Measurements from ENCODE around the gene PEAK1.

PEAK1 gene

GRCh38 chr15:77347197-77347596 lies 72.7 kb downstream of the PEAK1 start:
- H3K27ac ChIP-seq (ENCODE audit: low read depth, low read length), result no peak overlapping the region
- no peaks in the 10 kb centered on the region for H3K27me3 ChIP-seq (ENCODE audit: insufficient read depth, low read length, poor library complexity)
- peaks cover under 1% of the 10 kb centered on the region for H3K79me1 ChIP-seq (ENCODE audit: low read length)
- no CpG with 5 or more reads among the region's 4 CpGs for WGBS (ENCODE audit: extremely low coverage, insufficient coverage, low lambda C conversion rate)
- no peak overlapping the region for H2BK120ac ChIP-seq (ENCODE audit: low read depth, low read length)
- H3K4ac ChIP-seq (ENCODE audit: low read depth, low read length), result no peak overlapping the region
- no peak overlapping the region for H2BK5ac ChIP-seq (ENCODE audit: low read length)
- H3K36me3 ChIP-seq (ENCODE audit: control insufficient read depth, insufficient read depth, low read length), result no peaks in the 10 kb centered on the region
- H3K4me1 ChIP-seq (ENCODE audit: control insufficient read depth, low read depth, low read length), result no peaks in the 10 kb centered on the region
- H3K18ac ChIP-seq (ENCODE audit: low read length), result no peak overlapping the region
- H3K9ac ChIP-seq (ENCODE audit: low read length), result no peak overlapping the region
- H4K8ac ChIP-seq (ENCODE audit: low read depth, low read length), result no peak overlapping the region
- no peaks in the 10 kb centered on the region for H3K79me2 ChIP-seq (ENCODE audit: control insufficient read depth, insufficient read depth, low read length)
- H3K56ac ChIP-seq (ENCODE audit: low read length), result no peak overlapping the region
- H3K4me3 ChIP-seq (ENCODE audit: low read length), result no peak overlapping the region
- DNase-seq, result no peak
- H3K23ac ChIP-seq (ENCODE audit: low read length), result no peak overlapping the region
- no peak overlapping the region for H4K5ac ChIP-seq (ENCODE audit: low read length)
- no peak overlapping the region for H2AK5ac ChIP-seq (ENCODE audit: low read length)
- no peak overlapping the region for H3K4me2 ChIP-seq (ENCODE audit: low read length)
- no peak overlapping the region for H2BK15ac ChIP-seq (replicated peaks; ENCODE audit: low read depth)

GRCh38 chr15:77346245-77347036 lies 73.5 kb downstream of the PEAK1 start:
- Histone ChIP-seq H3K79me2 (ENCODE audit: control insufficient read depth, insufficient read depth, low read length) (no peaks in the 10 kb centered on the region), H2BK15ac (replicated peaks; ENCODE audit: low read depth) (no peak overlapping the region), H3K23ac (ENCODE audit: low read length) (no peak overlapping the region), H3K56ac (ENCODE audit: low read length) (no peak overlapping the region), H4K8ac (ENCODE audit: low read depth, low read length) (no peak overlapping the region), H3K4me2 (ENCODE audit: low read length) (no peak overlapping the region), H2AK5ac (ENCODE audit: low read length) (no peak overlapping the region), H3K9ac (ENCODE audit: low read length) (no peak overlapping the region), H3K4ac (ENCODE audit: low read depth, low read length) (no peak overlapping the region), H2BK120ac (ENCODE audit: low read depth, low read length) (no peak overlapping the region), H3K79me1 (ENCODE audit: low read length) (no peaks in the 10 kb centered on the region), H3K4me3 (ENCODE audit: low read length) (no peak overlapping the region), H3K36me3 (ENCODE audit: control insufficient read depth, insufficient read depth, low read length) (no peaks in the 10 kb centered on the region), H3K27ac (ENCODE audit: low read depth, low read length) (no peak overlapping the region), H2BK5ac (ENCODE audit: low read length) (no peak overlapping the region), H3K4me1 (ENCODE audit: control insufficient read depth, low read depth, low read length) (no peaks in the 10 kb centered on the region), H3K27me3 (ENCODE audit: insufficient read depth, low read length, poor library complexity) (no peaks in the 10 kb centered on the region), H3K18ac (ENCODE audit: low read length) (no peak overlapping the region), H4K5ac (ENCODE audit: low read length) (no peak overlapping the region)
- no peak for DNase-seq
- no CpG with 5 or more reads among the region's 4 CpGs for WGBS (ENCODE audit: extremely low coverage, insufficient coverage, low lambda C conversion rate)

DNA sequence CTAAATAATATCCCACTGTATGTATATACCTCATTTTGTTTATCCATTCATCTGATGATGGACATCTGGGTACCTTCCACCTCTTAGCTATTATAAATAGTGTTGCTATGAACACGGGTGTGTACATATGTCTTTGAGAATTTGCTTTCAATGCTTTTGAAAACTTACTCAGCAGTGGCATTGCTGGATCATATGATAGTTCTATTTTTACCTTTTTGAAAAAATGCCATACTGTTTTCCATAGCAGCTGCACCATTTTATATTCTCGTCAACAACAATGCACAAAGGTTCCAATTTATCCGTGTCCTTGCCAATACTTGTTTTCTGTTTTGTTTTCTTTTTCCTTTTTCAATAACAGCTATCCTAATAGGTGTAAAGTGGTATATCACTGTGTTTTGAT lies 77.1 kb downstream of the PEAK1 start:
- no CpG with 5 or more reads among the region's 3 CpGs for WGBS (ENCODE audit: extremely low coverage, insufficient coverage, low lambda C conversion rate)
- no peaks in the 10 kb centered on the region for H3K79me2 ChIP-seq (ENCODE audit: control insufficient read depth, insufficient read depth, low read length)
- H3K4me3 ChIP-seq (ENCODE audit: low read length), result no peak overlapping the region
- no peak overlapping the region for H3K56ac ChIP-seq (ENCODE audit: low read length)
- no peaks in the 10 kb centered on the region for H3K36me3 ChIP-seq (ENCODE audit: control insufficient read depth, insufficient read depth, low read length)
- H4K8ac ChIP-seq (ENCODE audit: low read depth, low read length), result no peak overlapping the region
- H4K5ac ChIP-seq (ENCODE audit: low read length), result no peak overlapping the region
- DNase-seq, result no peak
- H3K9ac ChIP-seq (ENCODE audit: low read length), result no peak overlapping the region
- H3K4me1 ChIP-seq (ENCODE audit: control insufficient read depth, low read depth, low read length), result no peaks in the 10 kb centered on the region
- no peak overlapping the region for H3K18ac ChIP-seq (ENCODE audit: low read length)
- H2BK120ac ChIP-seq (ENCODE audit: low read depth, low read length), result no peak overlapping the region
- no peak overlapping the region for H2BK15ac ChIP-seq (replicated peaks; ENCODE audit: low read depth)
- no peak overlapping the region for H2AK5ac ChIP-seq (ENCODE audit: low read length)
- no peak overlapping the region for H3K4me2 ChIP-seq (ENCODE audit: low read length)
- H3K4ac ChIP-seq (ENCODE audit: low read depth, low read length), result no peak overlapping the region
- no peak overlapping the region for H2BK5ac ChIP-seq (ENCODE audit: low read length)
- no peaks in the 10 kb centered on the region for H3K27me3 ChIP-seq (ENCODE audit: insufficient read depth, low read length, poor library complexity)
- H3K27ac ChIP-seq (ENCODE audit: low read depth, low read length), result no peak overlapping the region
- no peak overlapping the region for H3K23ac ChIP-seq (ENCODE audit: low read length)
- H3K79me1 ChIP-seq (ENCODE audit: low read length), result no peaks in the 10 kb centered on the region

DNA sequence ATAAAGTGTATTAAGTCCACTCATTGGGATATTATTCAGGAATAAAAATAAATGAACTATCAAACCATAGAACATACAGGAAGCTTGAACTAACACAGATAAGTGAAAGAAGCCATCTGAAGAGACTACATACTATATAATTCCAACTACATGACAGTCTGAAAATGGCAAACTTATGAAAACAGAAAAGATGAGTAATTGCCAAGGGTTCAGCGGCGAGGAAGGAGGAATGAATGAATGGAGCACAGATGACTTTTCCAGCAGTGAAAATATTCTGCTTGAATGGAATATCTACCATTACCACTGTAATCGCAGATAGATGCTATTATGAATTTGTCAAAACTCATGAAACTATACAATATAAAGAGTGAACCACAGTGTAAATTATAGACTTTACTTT lies 79.7 kb downstream of the PEAK1 start:
- no peaks in the 10 kb centered on the region for H3K79me2 ChIP-seq (ENCODE audit: control insufficient read depth, insufficient read depth, low read length)
- H2BK120ac ChIP-seq (ENCODE audit: low read depth, low read length), result no peak overlapping the region
- no peak overlapping the region for H3K18ac ChIP-seq (ENCODE audit: low read length)
- no peak overlapping the region for H3K56ac ChIP-seq (ENCODE audit: low read length)
- no peak overlapping the region for H3K4me3 ChIP-seq (ENCODE audit: low read length)
- no peak overlapping the region for H3K4me2 ChIP-seq (ENCODE audit: low read length)
- no peak overlapping the region for H3K9ac ChIP-seq (ENCODE audit: low read length)
- no peak overlapping the region for H3K4ac ChIP-seq (ENCODE audit: low read depth, low read length)
- no CpG with 5 or more reads among the region's 3 CpGs for WGBS (ENCODE audit: extremely low coverage, insufficient coverage, low lambda C conversion rate)
- no peak overlapping the region for H2BK5ac ChIP-seq (ENCODE audit: low read length)
- no peaks in the 10 kb centered on the region for H3K36me3 ChIP-seq (ENCODE audit: control insufficient read depth, insufficient read depth, low read length)
- H4K5ac ChIP-seq (ENCODE audit: low read length), result no peak overlapping the region
- H3K27me3 ChIP-seq (ENCODE audit: insufficient read depth, low read length, poor library complexity), result no peaks in the 10 kb centered on the region
- H3K23ac ChIP-seq (ENCODE audit: low read length), result no peak overlapping the region
- H3K79me1 ChIP-seq (ENCODE audit: low read length), result no peaks in the 10 kb centered on the region
- no peak overlapping the region for H2AK5ac ChIP-seq (ENCODE audit: low read length)
- no peak for DNase-seq
- H3K4me1 ChIP-seq (ENCODE audit: control insufficient read depth, low read depth, low read length), result no peaks in the 10 kb centered on the region
- no peak overlapping the region for H4K8ac ChIP-seq (ENCODE audit: low read depth, low read length)
- H2BK15ac ChIP-seq (replicated peaks; ENCODE audit: low read depth), result no peak overlapping the region
- H3K27ac ChIP-seq (ENCODE audit: low read depth, low read length), result no peak overlapping the region

GRCh38 chr15:77336006-77336405 lies 83.9 kb downstream of the PEAK1 start:
- Histone ChIP-seq H3K4me2 (ENCODE audit: low read length) (no peak overlapping the region), H3K4me1 (ENCODE audit: control insufficient read depth, low read depth, low read length) (no peaks in the 10 kb centered on the region), H2AK5ac (ENCODE audit: low read length) (no peak overlapping the region), H3K27ac (ENCODE audit: low read depth, low read length) (no peak overlapping the region), H3K36me3 (ENCODE audit: control insufficient read depth, insufficient read depth, low read length) (no peaks in the 10 kb centered on the region), H3K4me3 (ENCODE audit: low read length) (no peak overlapping the region), H2BK5ac (ENCODE audit: low read length) (no peak overlapping the region), H4K8ac (ENCODE audit: low read depth, low read length) (no peak overlapping the region), H3K18ac (ENCODE audit: low read length) (no peak overlapping the region), H3K79me1 (ENCODE audit: low read length) (no peaks in the 10 kb centered on the region), H3K56ac (ENCODE audit: low read length) (no peak overlapping the region), H2BK15ac (replicated peaks; ENCODE audit: low read depth) (no peak overlapping the region), H3K79me2 (ENCODE audit: control insufficient read depth, insufficient read depth, low read length) (no peaks in the 10 kb centered on the region), H2BK120ac (ENCODE audit: low read depth, low read length) (no peak overlapping the region), H3K23ac (ENCODE audit: low read length) (no peak overlapping the region), H3K9ac (ENCODE audit: low read length) (no peak overlapping the region), H3K27me3 (ENCODE audit: insufficient read depth, low read length, poor library complexity) (no peaks in the 10 kb centered on the region), H4K5ac (ENCODE audit: low read length) (no peak overlapping the region), H3K4ac (ENCODE audit: low read depth, low read length) (no peak overlapping the region)
- no peak for DNase-seq
- no CpG with 5 or more reads among the region's 2 CpGs for WGBS (ENCODE audit: extremely low coverage, insufficient coverage, low lambda C conversion rate)

- H3K4me1 ChIP-seq (ENCODE audit: control insufficient read depth, low read depth, low read length), result no peaks in the 10 kb centered on the region
- H3K79me1 ChIP-seq (ENCODE audit: low read length), result no peaks in the 10 kb centered on the region
- H3K9ac ChIP-seq (ENCODE audit: low read length), result no peak overlapping the region
- WGBS (ENCODE audit: extremely low coverage, insufficient coverage, low lambda C conversion rate), result no CpG with 5 or more reads among the region's 4 CpGs
- no peak overlapping the region for H4K5ac ChIP-seq (ENCODE audit: low read length)
- no peak overlapping the region for H3K27ac ChIP-seq (ENCODE audit: low read depth, low read length)
- no peaks in the 10 kb centered on the region for H3K79me2 ChIP-seq (ENCODE audit: control insufficient read depth, insufficient read depth, low read length)
- H2BK15ac ChIP-seq (replicated peaks; ENCODE audit: low read depth), result no peak overlapping the region
- no peak for DNase-seq
- no peak overlapping the region for H2BK120ac ChIP-seq (ENCODE audit: low read depth, low read length)
- H2AK5ac ChIP-seq (ENCODE audit: low read length), result no peak overlapping the region
- H3K23ac ChIP-seq (ENCODE audit: low read length), result no peak overlapping the region
- H3K4me3 ChIP-seq (ENCODE audit: low read length), result no peak overlapping the region
- H3K4me2 ChIP-seq (ENCODE audit: low read length), result no peak overlapping the region
- H2BK5ac ChIP-seq (ENCODE audit: low read length), result no peak overlapping the region
- H3K4ac ChIP-seq (ENCODE audit: low read depth, low read length), result no peak overlapping the region
- no peak overlapping the region for H3K56ac ChIP-seq (ENCODE audit: low read length)
- H3K36me3 ChIP-seq (ENCODE audit: control insufficient read depth, insufficient read depth, low read length), result no peaks in the 10 kb centered on the region
- no peaks in the 10 kb centered on the region for H3K27me3 ChIP-seq (ENCODE audit: insufficient read depth, low read length, poor library complexity)
- no peak overlapping the region for H3K18ac ChIP-seq (ENCODE audit: low read length)
- no peak overlapping the region for H4K8ac ChIP-seq (ENCODE audit: low read depth, low read length)
These were observed 84.6 kb downstream of the PEAK1 start for GRCh38 chr15:77335298-77335697.

All from mesendoderm (in vitro differentiated cells).